DOHH2 (cell line): ENCODE results near the gene WTIP.
"Not testable (repeated sequence)": the region's sequence is repeated elsewhere in the genome, so short reads cannot be mapped to it uniquely, and the experiment has no call there.

Source experiments
- H3F3A ChIP-seq: fragments of 200-600 bp; sonication (generic), shearing (Covaris generic); 2 replicates; pipeline ENCODE4 v1.6.0; 2016; ENCODE audit warnings: antibody characterized with exemption, mild to moderate bottlenecking; ENCODE audit not compliant: control insufficient read depth, insufficient read depth
- H3K27ac ChIP-seq: fragments of 200-600 bp; sonication (generic); 2 replicates; pipeline ENCODE4 v1.5.1; 2014; ENCODE audit warnings: low read depth, mild to moderate bottlenecking, low read length, moderate library complexity
- H3K27me3 ChIP-seq: fragments of 200-600 bp; sonication (generic); 2 replicates; pipeline ENCODE4 v1.6.1; 2014; ENCODE audit warnings: mild to moderate bottlenecking, low read length, mixed read lengths; ENCODE audit not compliant: control insufficient read depth
- H3K36me3 ChIP-seq: fragments of 200-600 bp; sonication (generic); 2 replicates; pipeline ENCODE4 v1.6.1; 2014; ENCODE audit warnings: mild to moderate bottlenecking, low read length, moderate library complexity, mixed read lengths; ENCODE audit not compliant: control insufficient read depth
- H3K4me1 ChIP-seq: fragments of 200-600 bp; sonication (generic); 2 replicates; pipeline ENCODE4 v1.6.1; 2014; ENCODE audit warnings: mild to moderate bottlenecking, low read length, mixed read lengths; ENCODE audit not compliant: control insufficient read depth
- H3K4me2 ChIP-seq: fragments of 200-600 bp; sonication (generic); 2 replicates; pipeline ENCODE4 v1.6.0; 2014; ENCODE audit warnings: mild to moderate bottlenecking, low read length, moderate library complexity
- H3K4me3 ChIP-seq: fragments of 200-600 bp; sonication (generic); 2 replicates; pipeline ENCODE4 v1.5.1; 2014; ENCODE audit warnings: mild to moderate bottlenecking, low read length, mixed read lengths
- H3K79me2 ChIP-seq: fragments of 200-600 bp; sonication (generic); 2 replicates; pipeline ENCODE4 v1.6.1; 2014; ENCODE audit warnings: mild to moderate bottlenecking, low read length, mixed read lengths; ENCODE audit not compliant: control insufficient read depth
- H3K9me2 ChIP-seq: fragments of 200-600 bp; sonication (generic); replicated peaks from 2 replicates; pipeline ENCODE4 v1.6.1; 2014; ENCODE audit warnings: mild to moderate bottlenecking, low read length, mixed read lengths; ENCODE audit not compliant: control insufficient read depth
- H3K9me3 ChIP-seq: fragments of 200-600 bp; sonication (generic); 2 replicates; pipeline ENCODE4 v1.6.1; 2014; ENCODE audit warnings: antibody characterized with exemption, low read length, mixed read lengths; ENCODE audit not compliant: control insufficient read depth, insufficient read depth
- H4K20me1 ChIP-seq: fragments of 200-600 bp; sonication (generic); 2 replicates; pipeline ENCODE4 v1.6.0; 2014; ENCODE audit warnings: low read depth, mild to moderate bottlenecking, antibody characterized with exemption, low read length, moderate library complexity; ENCODE audit not compliant: control insufficient read depth, insufficient read depth
- EZH2phosphoT487 ChIP-seq: fragments of 200-600 bp; sonication (generic); IDR thresholded peaks from 2 replicates; pipeline ENCODE4 v1.6.1; 2017; ENCODE audit warnings: borderline replicate concordance, mild to moderate bottlenecking, antibody characterized with exemption, low read length, moderate library complexity, mixed read lengths
- TF ChIP-seq, protein P1 (sequence below): fragments of 200-600 bp; sonication (generic); IDR thresholded peaks from one replicate; pipeline ENCODE4 v1.5.1; 2014; ENCODE audit warnings: antibody characterized with exemption, mild to moderate bottlenecking, low read depth, low read length; ENCODE audit not compliant: poor library complexity, severe bottlenecking

The WTIP gene

DNA sequence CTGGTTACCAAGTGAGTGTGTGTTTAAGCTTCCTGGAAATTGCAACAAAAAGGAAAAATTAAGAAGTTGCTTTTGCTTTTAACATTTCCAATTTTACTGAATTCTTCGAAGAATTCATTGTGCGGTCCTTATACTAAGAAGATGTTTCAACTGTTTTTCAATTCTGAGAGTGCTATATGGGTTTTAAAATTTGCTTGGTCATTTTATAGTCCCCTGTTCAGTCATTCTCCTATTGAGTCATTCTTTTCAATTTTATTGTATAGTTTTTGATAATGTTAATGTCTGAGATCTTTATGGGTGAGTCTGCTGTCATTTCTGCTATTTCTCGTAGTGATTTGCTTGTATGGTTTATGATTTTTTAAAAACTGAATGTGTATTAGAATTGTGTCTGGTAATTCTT lies 26.9 kb upstream of the WTIP start:
- H3K9me2 ChIP-seq = no peaks in the 10 kb centered on the region
- peaks cover 59% of the 10 kb centered on the region for H3K79me2 ChIP-seq
- H3K4me1 ChIP-seq = no peaks in the 10 kb centered on the region
- TF ChIP-seq, protein P1, sequence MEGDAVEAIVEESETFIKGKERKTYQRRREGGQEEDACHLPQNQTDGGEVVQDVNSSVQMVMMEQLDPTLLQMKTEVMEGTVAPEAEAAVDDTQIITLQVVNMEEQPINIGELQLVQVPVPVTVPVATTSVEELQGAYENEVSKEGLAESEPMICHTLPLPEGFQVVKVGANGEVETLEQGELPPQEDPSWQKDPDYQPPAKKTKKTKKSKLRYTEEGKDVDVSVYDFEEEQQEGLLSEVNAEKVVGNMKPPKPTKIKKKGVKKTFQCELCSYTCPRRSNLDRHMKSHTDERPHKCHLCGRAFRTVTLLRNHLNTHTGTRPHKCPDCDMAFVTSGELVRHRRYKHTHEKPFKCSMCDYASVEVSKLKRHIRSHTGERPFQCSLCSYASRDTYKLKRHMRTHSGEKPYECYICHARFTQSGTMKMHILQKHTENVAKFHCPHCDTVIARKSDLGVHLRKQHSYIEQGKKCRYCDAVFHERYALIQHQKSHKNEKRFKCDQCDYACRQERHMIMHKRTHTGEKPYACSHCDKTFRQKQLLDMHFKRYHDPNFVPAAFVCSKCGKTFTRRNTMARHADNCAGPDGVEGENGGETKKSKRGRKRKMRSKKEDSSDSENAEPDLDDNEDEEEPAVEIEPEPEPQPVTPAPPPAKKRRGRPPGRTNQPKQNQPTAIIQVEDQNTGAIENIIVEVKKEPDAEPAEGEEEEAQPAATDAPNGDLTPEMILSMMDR = no peak
- TF ChIP-seq EZH2phosphoT487 = no peak
- no peaks in the 10 kb centered on the region for H3K9me3 ChIP-seq
- peaks cover 3% of the 10 kb centered on the region for H3F3A ChIP-seq
- no peak overlapping the region for H3K27ac ChIP-seq
- no peak overlapping the region for H3K4me3 ChIP-seq
- peaks cover 80% of the 10 kb centered on the region for H3K36me3 ChIP-seq
- H3K4me2 ChIP-seq = no peak overlapping the region
- no peaks in the 10 kb centered on the region for H3K27me3 ChIP-seq
- peaks cover 10% of the 10 kb centered on the region; the same call in 1 of the 2 replicates for H4K20me1 ChIP-seq

- not testable (repeated sequence) for H3K27me3 ChIP-seq, H3K27ac ChIP-seq, H3K4me3 ChIP-seq, H3K9me3 ChIP-seq, H3K4me2 ChIP-seq, H3K9me2 ChIP-seq, H3F3A ChIP-seq, H3K4me1 ChIP-seq
- peaks cover 64% of the 10 kb centered on the region for H3K79me2 ChIP-seq
- H4K20me1 ChIP-seq = peaks cover 12% of the 10 kb centered on the region; the same call in 1 of the 2 replicates
- H3K36me3 ChIP-seq = peaks cover 82% of the 10 kb centered on the region
Observed at GRCh38 chr19:34455783-34456480, 25.6 kb upstream of the WTIP start.

DNA sequence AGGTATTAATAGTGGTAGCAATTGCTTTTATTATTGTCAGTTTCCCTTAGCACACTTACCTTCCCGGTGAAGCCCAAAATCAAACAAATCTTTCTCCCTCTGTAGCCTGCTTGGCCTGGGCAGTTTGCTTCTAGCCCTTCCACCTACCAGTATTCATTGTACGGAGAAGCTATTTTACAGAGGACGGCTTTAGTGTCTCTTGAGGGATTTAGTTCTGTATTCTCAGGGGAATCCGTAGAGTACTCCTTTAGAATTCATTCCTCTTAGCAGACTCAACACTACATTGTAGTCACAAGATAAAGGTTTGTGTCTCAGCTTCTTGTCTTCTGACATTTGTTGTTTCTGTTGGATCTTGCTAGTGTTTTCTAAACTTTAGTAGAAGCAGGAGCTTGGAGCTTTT lies 24.1 kb upstream of the WTIP start:
- H3K27me3 ChIP-seq = no peaks in the 10 kb centered on the region
- peaks cover 20% of the 10 kb centered on the region; the same call in 1 of the 2 replicates for H4K20me1 ChIP-seq
- H3K36me3 ChIP-seq = peaks cover 85% of the 10 kb centered on the region
- H3K79me2 ChIP-seq = peaks cover 71% of the 10 kb centered on the region
- no peak overlapping the region for H3K4me2 ChIP-seq
- no peaks in the 10 kb centered on the region for H3K9me3 ChIP-seq
- no peak overlapping the region for H3K27ac ChIP-seq
- peaks cover 10% of the 10 kb centered on the region for H3F3A ChIP-seq
- no peak overlapping the region for H3K4me3 ChIP-seq
- H3K9me2 ChIP-seq = no peaks in the 10 kb centered on the region
- H3K4me1 ChIP-seq = no peaks in the 10 kb centered on the region
- no peak for TF ChIP-seq EZH2phosphoT487
- TF ChIP-seq, protein P1 = no peak

- H3K4me1 ChIP-seq = no peaks in the 10 kb centered on the region
- H3K4me3 ChIP-seq = no peak overlapping the region
- peaks cover 20% of the 10 kb centered on the region; the same call in 1 of the 2 replicates for H4K20me1 ChIP-seq
- H3K27ac ChIP-seq = no peak overlapping the region
- H3K79me2 ChIP-seq = peaks cover 62% of the 10 kb centered on the region
- H3K27me3 ChIP-seq = no peaks in the 10 kb centered on the region
- TF ChIP-seq, protein P1 = no peak
- TF ChIP-seq EZH2phosphoT487 = no peak
- no peaks in the 10 kb centered on the region for H3K9me3 ChIP-seq
- peaks cover 10% of the 10 kb centered on the region for H3F3A ChIP-seq
- H3K4me2 ChIP-seq = no peak overlapping the region
- peaks cover 83% of the 10 kb centered on the region for H3K36me3 ChIP-seq
- H3K9me2 ChIP-seq = no peaks in the 10 kb centered on the region
Observed at GRCh38 chr19:34458677-34459076, 22.9 kb upstream of the WTIP start.
